HEK293 (cell line): ENCODE measurements around the gene THTPA.

ENCODE experiments used
- CTCF ChIA-PET: fragments of 350-600 bp; formaldehyde crosslinking; extraction: SDS; loops from one replicate; lab custom pipeline; 2021; ENCODE audit warnings: antibody characterized with exemption; lab: Yijun Ruan, JAX
- POLR2A ChIA-PET: fragments of 300-600 bp; formaldehyde crosslinking; extraction: SDS; loops from one replicate; lab custom pipeline; 2020; ENCODE audit warnings: antibody characterized with exemption, inconsistent platforms; lab: Yijun Ruan, JAX
- H3K27ac ChIP-seq: fragments of 200-500 bp; sonication (Bioruptor generic); 2 replicates; pipeline ENCODE4 v1.5.1; 2014; ENCODE audit warnings: low read depth, low read length, control low read depth, inconsistent platforms; ENCODE audit errors: extremely low read depth
- H3K36me3 ChIP-seq, 2 experiments: fragments of 200-500 bp in 1 of 2; sonication (Bioruptor generic) in 1 of 2; 1 replicate in 1 of 2; 2 replicates in 1 of 2; pipeline ENCODE4 v1.5.1; 2014 to 2017; ENCODE audit warnings: inconsistent platforms in 2 of 2, low read length in 2 of 2; ENCODE audit not compliant: control insufficient read depth in 2 of 2, insufficient read depth in 1 of 2
- H3K4me1 ChIP-seq: fragments of 200-500 bp; sonication (Bioruptor generic); 2 replicates; pipeline ENCODE4 v1.5.1; 2014; ENCODE audit warnings: mild to moderate bottlenecking, low read length, inconsistent platforms; ENCODE audit not compliant: control insufficient read depth, insufficient read depth
- H3K4me3 ChIP-seq: 2 replicates; pipeline ENCODE4 v1.5.1; 2011; ENCODE audit warnings: low read depth, mild to moderate bottlenecking, control low read depth, low read length, moderate library complexity
- H3K9me3 ChIP-seq: fragments of 200-500 bp; sonication (Bioruptor generic); 2 replicates; pipeline ENCODE4 v1.5.1; 2014; ENCODE audit warnings: low read depth, low read length, inconsistent platforms; ENCODE audit not compliant: control insufficient read depth, insufficient read depth
- BCL11B ChIP-seq: fragments of 450-650 bp; formaldehyde crosslinking; IDR thresholded peaks from 2 replicates; pipeline ENCODE4 v1.5.1; 2016; ENCODE audit warnings: low read depth, missing biosample characterization, missing genetic modification characterization
- CTCF ChIP-seq: fragments of 450-650 bp; formaldehyde crosslinking; IDR thresholded peaks from 2 replicates; pipeline ENCODE4 v1.5.1; 2016; ENCODE audit warnings: missing biosample characterization, missing genetic modification characterization
- EGR2 ChIP-seq: fragments of 450-650 bp; formaldehyde crosslinking; IDR thresholded peaks from 2 replicates; pipeline ENCODE4 v1.5.1; 2016; ENCODE audit warnings: low read depth, missing biosample characterization, missing genetic modification characterization
- FEZF1 ChIP-seq: fragments of 450-650 bp; formaldehyde crosslinking; IDR thresholded peaks from 2 replicates; pipeline ENCODE4 v1.5.1; 2016; ENCODE audit warnings: missing biosample characterization, missing genetic modification characterization
- GLI2 ChIP-seq: fragments of 450-650 bp; formaldehyde crosslinking; IDR thresholded peaks from 2 replicates; pipeline ENCODE4; 2017; ENCODE audit warnings: missing biosample characterization, missing genetic modification characterization, low read depth, borderline replicate concordance
- GLIS1 ChIP-seq: fragments of 450-650 bp; formaldehyde crosslinking; IDR thresholded peaks from 2 replicates; pipeline ENCODE4 v1.5.1; 2016; ENCODE audit warnings: missing biosample characterization, missing genetic modification characterization
- IKZF3 ChIP-seq: fragments of 450-650 bp; IDR thresholded peaks from 2 replicates; pipeline ENCODE4 v1.5.0; 2018; ENCODE audit warnings: missing biosample characterization, mild to moderate bottlenecking, missing genetic modification characterization, moderate library complexity
- PATZ1 ChIP-seq: fragments of 450-650 bp; formaldehyde crosslinking; IDR thresholded peaks from 2 replicates; pipeline ENCODE4 v1.5.1; 2016; ENCODE audit warnings: missing biosample characterization, missing genetic modification characterization
- ZBTB48 ChIP-seq: fragments of 450-650 bp; formaldehyde crosslinking; IDR thresholded peaks from 2 replicates; pipeline ENCODE4 v1.5.1; 2016; ENCODE audit warnings: missing biosample characterization, missing genetic modification characterization
- ZFHX2 ChIP-seq: fragments of 450-650 bp; formaldehyde crosslinking; conservative IDR thresholded peaks from 2 replicates; pipeline ENCODE4 v1.5.1; 2016; ENCODE audit warnings: missing biosample characterization, missing genetic modification characterization
- ZNF112 ChIP-seq: fragments of 450-650 bp; formaldehyde crosslinking; IDR thresholded peaks from 2 replicates; pipeline ENCODE4 v1.5.0; 2017; ENCODE audit warnings: missing biosample characterization, missing genetic modification characterization
- ZNF221 ChIP-seq: fragments of 450-650 bp; formaldehyde crosslinking; IDR thresholded peaks from 2 replicates; pipeline ENCODE4 v1.5.1; 2017; ENCODE audit warnings: missing biosample characterization, missing genetic modification characterization, borderline replicate concordance
- ZNF341 ChIP-seq: fragments of 450-650 bp; formaldehyde crosslinking; IDR thresholded peaks from 2 replicates; pipeline ENCODE4; 2016; ENCODE audit warnings: low read depth, missing biosample characterization, missing genetic modification characterization
- ZNF416 ChIP-seq: fragments of 450-650 bp; formaldehyde crosslinking; IDR thresholded peaks from 2 replicates; pipeline ENCODE4 v1.5.1; 2016; ENCODE audit warnings: missing biosample characterization, missing genetic modification characterization
- ZNF621 ChIP-seq: fragments of 450-650 bp; formaldehyde crosslinking; IDR thresholded peaks from 2 replicates; pipeline ENCODE4 v1.5.1; 2017; ENCODE audit warnings: missing biosample characterization, missing genetic modification characterization
- ZNF707 ChIP-seq: fragments of 450-650 bp; formaldehyde crosslinking; IDR thresholded peaks from 2 replicates; pipeline ENCODE4 v1.5.1; 2016; ENCODE audit warnings: missing biosample characterization, missing genetic modification characterization
- ZNF791 ChIP-seq: fragments of 450-650 bp; formaldehyde crosslinking; IDR thresholded peaks from 2 replicates; pipeline ENCODE4 v1.5.1; 2016; ENCODE audit warnings: missing biosample characterization, missing genetic modification characterization
- ZNF843 ChIP-seq: fragments of 450-650 bp; formaldehyde crosslinking; IDR thresholded peaks from 2 replicates; pipeline ENCODE4 v1.5.1; 2016; ENCODE audit warnings: missing biosample characterization, missing genetic modification characterization
- ZSCAN23 ChIP-seq: fragments of 450-650 bp; formaldehyde crosslinking; IDR thresholded peaks from 2 replicates; pipeline ENCODE4 v1.5.1; 2016; ENCODE audit warnings: missing biosample characterization, missing genetic modification characterization
- TF ChIP-seq, protein P1 (sequence below): fragments of 450-650 bp; formaldehyde crosslinking; IDR thresholded peaks from 2 replicates; pipeline ENCODE4 v1.5.1; 2016; ENCODE audit warnings: missing biosample characterization, missing genetic modification characterization
- TF ChIP-seq, protein P2 (sequence below): fragments of 450-650 bp; formaldehyde crosslinking; IDR thresholded peaks from 2 replicates; pipeline ENCODE4 v1.5.1; 2016; ENCODE audit warnings: missing biosample characterization, missing genetic modification characterization

The THTPA gene

DNA sequence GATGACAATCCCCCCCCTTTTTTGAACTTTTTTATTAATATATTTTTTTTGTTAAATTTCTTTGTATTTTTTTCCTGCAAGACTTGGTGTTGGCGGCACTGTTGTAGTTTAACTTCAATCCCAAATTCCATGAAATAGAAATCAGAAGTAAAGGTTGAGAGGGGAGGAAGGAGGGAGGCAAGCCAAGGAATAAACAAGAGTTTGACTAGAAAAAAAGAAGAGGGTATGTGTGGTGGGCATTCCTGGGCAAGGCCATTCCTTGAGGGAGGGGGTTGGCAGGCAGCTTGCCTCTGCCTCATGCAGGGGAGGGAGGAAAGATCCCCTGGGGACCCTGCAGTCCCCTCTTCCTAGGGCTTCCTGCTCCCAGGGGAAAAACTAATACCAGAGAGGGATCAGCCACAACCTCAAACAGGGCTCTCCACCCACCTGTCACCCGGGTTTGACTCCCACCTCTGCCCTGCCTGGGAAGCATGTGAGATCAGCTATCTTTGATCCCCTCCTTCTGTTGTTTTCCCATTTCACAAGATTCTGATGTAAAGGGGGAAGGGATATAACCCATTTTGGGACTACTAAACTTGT lies 12.0 kb downstream of the THTPA start:
- no peak overlapping the region for H3K4me3 ChIP-seq
- ChIA-PET POLR2A (interaction anchor here (0.6 to 2.2 kb wide), 4 partner anchors 11 to 760 kb away, joined by 3 to 7 read pairs (median 4); partner anchors contain the start of gene JPH4), CTCF (interaction anchor here (0.6 to 1.8 kb wide), 12 partner anchors 8 to 387 kb away, joined by 3 to 9 read pairs (median 4); partner anchors contain the start of gene HOMEZ)
- peaks cover 13% of the 10 kb centered on the region for H3K4me1 ChIP-seq
- peak overlapping the region; percentile 70 for H3K27ac ChIP-seq
- peaks cover 7 to 32% of the 10 kb centered on the region in 2 experiments; a peak in 2 of 3 replicates for H3K36me3 ChIP-seq
- peak; percentile 75 for TF ChIP-seq ZFHX2 (tag by site-specific recombination)
- no peak for TF ChIP-seq FEZF1 (tag by site-specific recombination)
- TF ChIP-seq ZNF791 = no peak
- TF ChIP-seq ZNF221 (tag by site-specific recombination) = no peak
- no peak for TF ChIP-seq BCL11B (tag by site-specific recombination)
- no peak for TF ChIP-seq ZNF416
- TF ChIP-seq, protein P1, sequence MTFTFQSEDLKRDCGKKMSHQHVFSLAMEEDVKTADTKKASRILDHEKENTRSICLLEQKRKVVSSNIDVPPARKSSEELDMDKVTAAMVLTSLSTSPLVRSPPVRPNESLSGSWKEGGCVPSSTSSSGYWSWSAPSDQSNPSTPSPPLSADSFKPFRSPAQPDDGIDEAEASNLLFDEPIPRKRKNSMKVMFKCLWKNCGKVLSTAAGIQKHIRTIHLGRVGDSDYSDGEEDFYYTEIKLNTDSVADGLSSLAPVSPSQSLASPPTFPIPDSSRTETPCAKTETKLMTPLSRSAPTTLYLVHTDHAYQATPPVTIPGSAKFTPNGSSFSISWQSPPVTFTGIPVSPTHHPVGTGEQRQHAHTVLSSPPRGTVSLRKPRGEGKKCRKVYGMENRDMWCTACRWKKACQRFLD (tag by site-specific recombination) = no peak
- peak; percentile 45; the same call in 1 of the 2 replicates for TF ChIP-seq EGR2 (tag by site-specific recombination)
- no peaks in the 10 kb centered on the region for H3K9me3 ChIP-seq

DNA sequence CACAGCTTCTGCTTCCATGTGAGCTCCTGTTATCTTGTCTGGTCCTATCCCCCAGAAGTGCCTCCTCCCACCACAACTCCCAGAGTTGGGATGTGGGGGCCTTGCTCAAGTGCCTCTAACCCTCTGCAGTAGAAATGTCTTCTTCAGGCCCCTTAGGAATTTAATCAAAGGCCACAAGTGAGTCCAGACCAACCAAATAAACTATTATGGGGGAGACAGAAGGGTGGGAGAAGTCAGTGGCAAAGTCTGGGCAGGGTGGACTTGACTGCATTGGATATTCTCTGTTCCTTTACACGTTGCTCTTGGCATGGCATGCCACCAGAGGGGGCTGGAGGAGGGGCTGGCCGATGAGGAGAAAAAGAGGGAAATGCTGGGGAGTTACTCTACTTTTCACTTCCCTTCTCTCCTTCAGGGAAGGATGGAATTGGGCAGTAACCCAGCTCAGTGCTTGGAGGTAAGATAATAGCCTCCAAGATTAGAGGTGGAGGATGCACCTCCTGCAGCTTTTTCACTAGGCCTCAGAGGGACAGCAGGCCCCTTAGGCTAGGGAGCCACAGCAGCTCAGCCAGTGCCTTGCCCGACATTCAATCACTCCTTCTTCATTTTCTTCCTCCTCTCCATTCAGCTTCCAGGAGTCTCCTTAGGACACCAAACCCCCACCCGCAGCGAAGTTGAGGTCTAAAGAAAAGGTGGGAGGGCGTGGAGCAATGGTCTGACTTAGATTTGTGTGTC lies 12.7 kb downstream of the THTPA start:
- H3K4me1 ChIP-seq = peaks cover 13% of the 10 kb centered on the region
- ChIA-PET POLR2A (interaction anchor here (0.6 kb wide), 1 partner anchor 456 kb away, joined by 3 read pairs; no protein-coding TSS in a partner anchor), CTCF (interaction anchor here (0.7 to 1.8 kb wide), 9 partner anchors 9 to 342 kb away, joined by 3 to 9 read pairs (median 4); no protein-coding TSS in a partner anchor)
- H3K27ac ChIP-seq = peak overlapping the region; percentile 70
- H3K4me3 ChIP-seq = no peak overlapping the region
- H3K9me3 ChIP-seq = no peaks in the 10 kb centered on the region
- H3K36me3 ChIP-seq = peaks cover 6 to 26% of the 10 kb centered on the region in 2 experiments; a peak in 2 of 3 replicates
- TF ChIP-seq IKZF3 (tag by site-specific recombination) (0 out of 2 replicates have a peak, but pooled peaks have one; percentile 42), ZNF843 (no peak), ZBTB48 (tag by site-specific recombination) (peak; percentile 60), CTCF (tag by site-specific recombination) (peak; percentile 62), GLI2 (tag by site-specific recombination) (no peak), PATZ1 (tag by site-specific recombination) (0 out of 2 replicates have a peak, but pooled peaks have one; percentile 12), ZNF112 (tag by site-specific recombination) (no peak), ZSCAN23 (tag by site-specific recombination) (no peak), ZNF341 (tag by site-specific recombination) (peak; percentile 51), ZNF621 (tag by site-specific recombination) (no peak), ZNF707 (no peak), GLIS1 (tag by site-specific recombination) (peak; percentile 40; the same call in 1 of the 2 replicates)
- TF ChIP-seq, protein P2, sequence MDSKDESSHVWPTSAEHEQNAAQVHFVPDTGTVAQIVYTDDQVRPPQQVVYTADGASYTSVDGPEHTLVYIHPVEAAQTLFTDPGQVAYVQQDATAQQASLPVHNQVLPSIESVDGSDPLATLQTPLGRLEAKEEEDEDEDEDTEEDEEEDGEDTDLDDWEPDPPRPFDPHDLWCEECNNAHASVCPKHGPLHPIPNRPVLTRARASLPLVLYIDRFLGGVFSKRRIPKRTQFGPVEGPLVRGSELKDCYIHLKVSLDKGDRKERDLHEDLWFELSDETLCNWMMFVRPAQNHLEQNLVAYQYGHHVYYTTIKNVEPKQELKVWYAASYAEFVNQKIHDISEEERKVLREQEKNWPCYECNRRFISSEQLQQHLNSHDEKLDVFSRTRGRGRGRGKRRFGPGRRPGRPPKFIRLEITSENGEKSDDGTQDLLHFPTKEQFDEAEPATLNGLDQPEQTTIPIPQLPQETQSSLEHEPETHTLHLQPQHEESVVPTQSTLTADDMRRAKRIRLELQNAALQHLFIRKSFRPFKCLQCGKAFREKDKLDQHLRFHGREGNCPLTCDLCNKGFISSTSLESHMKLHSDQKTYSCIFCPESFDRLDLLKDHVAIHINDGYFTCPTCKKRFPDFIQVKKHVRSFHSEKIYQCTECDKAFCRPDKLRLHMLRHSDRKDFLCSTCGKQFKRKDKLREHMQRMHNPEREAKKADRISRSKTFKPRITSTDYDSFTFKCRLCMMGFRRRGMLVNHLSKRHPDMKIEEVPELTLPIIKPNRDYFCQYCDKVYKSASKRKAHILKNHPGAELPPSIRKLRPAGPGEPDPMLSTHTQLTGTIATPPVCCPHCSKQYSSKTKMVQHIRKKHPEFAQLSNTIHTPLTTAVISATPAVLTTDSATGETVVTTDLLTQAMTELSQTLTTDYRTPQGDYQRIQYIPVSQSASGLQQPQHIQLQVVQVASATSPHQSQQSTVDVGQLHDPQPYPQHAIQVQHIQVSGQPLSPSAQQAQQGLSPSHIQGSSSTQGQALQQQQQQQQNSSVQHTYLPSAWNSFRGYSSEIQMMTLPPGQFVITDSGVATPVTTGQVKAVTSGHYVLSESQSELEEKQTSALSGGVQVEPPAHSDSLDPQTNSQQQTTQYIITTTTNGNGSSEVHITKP (tag by site-specific recombination) = peak; percentile 50
